H1 (cell line): Measurements from ENCODE around the gene VSTM2B. TPM values are rescaled to one million over a fixed set of nuclear protein-coding genes. Genes with fewer than 3 reads are reported as not detected.

Source experiments
- SP2 ChIP-seq: IDR thresholded peaks from 2 replicates; pipeline ENCODE4 v1.6.1; 2012; ENCODE audit warnings: mild to moderate bottlenecking, low read length, inconsistent platforms
- polyA plus RNA-seq, 7 experiments: library from polyadenylated mRNA; depleted of rRNA in 3 of 7; stranded (reverse) in 5 of 7; unstranded in 2 of 7; fragments of >200 nt in 5 of 7; fragments of 200-250 nt in 2 of 7; gene quantifications; 1 replicate in 5 of 7; 2 replicates in 1 of 7; 4 replicates in 1 of 7; pipeline versions ENCODE4 v1.2.1 to v1.2.3, GENCODE V29; 2011 to 2013; ENCODE audit warnings: missing spikeins in 2 of 7, mixed read lengths in 2 of 7
- total RNA-seq: library from RNA; stranded (reverse); fragmentation: NEBNext Ultra II Directional; extraction: Animal tissue kit (Norgen Biotek cat#: 25700); gene quantifications from 2 replicates; pipeline ENCODE4 v1.2.1, GENCODE V29; 2021

VSTM2B gene
- total and polyA plus RNA-seq, 2 of the 8 experiments (the other 6 are each of a cell fraction or from before 2014, with no cell fraction given): 0.82 to 1.5 TPM

DNA sequence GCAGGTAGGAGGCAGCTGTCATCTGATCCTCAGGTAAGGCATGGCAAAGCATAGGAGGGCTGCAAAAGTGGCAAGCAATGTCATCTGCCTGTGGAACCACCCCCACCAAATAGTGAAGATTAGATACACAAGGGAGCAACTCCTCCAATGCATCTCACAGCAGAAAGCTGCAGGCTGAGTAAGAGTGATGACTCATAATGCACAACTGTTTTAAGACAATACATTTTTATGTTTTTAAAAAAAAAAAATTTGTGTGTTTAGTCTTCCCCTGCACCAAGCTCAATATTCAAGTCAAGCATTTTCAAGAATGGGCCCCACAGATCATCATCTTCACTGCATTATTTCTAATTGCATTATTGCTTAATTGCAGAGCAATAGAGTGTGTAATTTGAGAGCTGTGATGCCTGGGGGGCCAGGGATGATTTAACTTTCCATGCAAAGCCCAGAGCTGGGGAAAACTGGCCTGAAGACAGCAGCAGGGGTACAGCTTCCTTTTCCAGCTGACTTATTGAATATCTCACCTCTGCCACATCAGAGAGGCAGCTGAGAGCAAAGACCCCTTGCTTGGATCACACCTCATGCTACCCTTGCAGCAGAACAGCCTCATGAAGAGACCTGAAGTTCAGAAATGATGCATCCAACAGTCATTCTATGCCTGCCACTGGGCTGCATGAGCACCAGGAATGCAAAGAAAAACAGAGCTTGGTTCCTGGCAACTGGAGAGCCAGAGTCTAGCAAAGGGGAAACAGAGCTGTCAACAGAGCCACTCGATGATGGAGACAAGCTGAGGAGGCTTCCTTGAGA is 57.6 kb downstream of the VSTM2B start (continued):
- no peak for TF ChIP-seq SP2
